ENCODE data around the gene C1QTNF4. TPM values are rescaled to one million over a fixed set of nuclear protein-coding genes. Genes with fewer than 3 reads are reported as not detected.
A peak's percentile ranks its signal among the peaks of the same experiment; 100 is the strongest.
"Not testable (repeated sequence)": the region's sequence is repeated elsewhere in the genome, so short reads cannot be mapped to it uniquely, and the experiment has no call there.

C1QTNF4 gene
- total and polyA plus RNA-seq, 8 donors, result 0.09 to 3.6 (median 0.50) TPM; not detected in 1

GRCh38 chr11:47564933-47565339 is 29.3 kb downstream of the C1QTNF4 start:
- DNase-seq (peak in 1 of 6 donors; percentile 20), FAIRE-seq (no peak), ATAC-seq (peak; percentile 23 to 40 (median 30))
- no peak for TF ChIP-seq CTCF (IDR thresholded peaks at IDR 0.05)
- H3K27ac ChIP-seq, result peak overlapping the region; percentile 44 to 62 (median 52)
- peak overlapping the region; percentile 79 to 96 (median 90) for H3K4me3 ChIP-seq
- intact Hi-C loops (cut with DNase I), result no loop called here
- 8 to 12% methylated on average over 10 to 11 of the region's 11 CpGs for WGBS, 2 donors
- H3K4me1 ChIP-seq, result peaks cover 0 to 9% (median 5%) of the 10 kb centered on the region in 3 donors
- no peaks in the 10 kb centered on the region for H3K9me3 ChIP-seq
- H3K36me3 ChIP-seq, result peaks cover 0 to 4% (median 0%) of the 10 kb centered on the region in 3 donors
- no peaks in the 10 kb centered on the region for H3K27me3 ChIP-seq

GRCh38 chr11:47564366-47564765 is 29.8 kb downstream of the C1QTNF4 start:
- H3K36me3 ChIP-seq; H3K27ac ChIP-seq; ATAC-seq; H3K4me1 ChIP-seq; FAIRE-seq; H3K27me3 ChIP-seq; H3K4me3 ChIP-seq; H3K9me3 ChIP-seq; DNase-seq; intact Hi-C loops (cut with DNase I): not testable (repeated sequence)
- WGBS, 2 donors, result 94 to 95% methylated on average over 10 of the region's 10 CpGs

DNA sequence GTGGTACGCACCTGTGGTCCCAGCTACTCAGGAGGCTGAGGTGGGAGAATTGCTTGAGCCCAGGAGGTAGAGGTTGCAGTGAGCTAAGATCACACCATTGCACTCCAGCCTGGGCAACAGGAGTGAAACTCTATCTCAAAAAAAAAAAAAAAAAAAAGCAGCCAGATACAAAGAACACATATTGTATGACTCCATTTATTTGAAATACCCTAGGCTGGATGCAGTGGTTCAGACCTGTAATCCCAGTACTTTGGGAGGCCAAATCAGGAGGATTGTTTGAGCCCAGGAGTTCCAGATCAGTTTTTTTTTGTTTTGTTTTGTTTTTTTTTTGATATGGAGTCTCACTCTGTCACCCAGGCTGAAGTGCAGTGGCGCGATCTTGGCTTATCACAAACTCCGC is 31.8 kb downstream of the C1QTNF4 start:
- not testable (repeated sequence) for H3K36me3 ChIP-seq

GRCh38 chr11:47560426-47560825 is 33.8 kb downstream of the C1QTNF4 start:
- H3K9me3 ChIP-seq, result no peaks in the 10 kb centered on the region
- no peak overlapping the region for H3K27ac ChIP-seq
- H3K4me3 ChIP-seq, result no peak overlapping the region
- H3K4me1 ChIP-seq, result no peaks in the 10 kb centered on the region
- no peak for TF ChIP-seq CTCF (IDR thresholded peaks at IDR 0.05)
- no peaks in the 10 kb centered on the region for H3K27me3 ChIP-seq
- no peaks in the 10 kb centered on the region for H3K36me3 ChIP-seq
- intact Hi-C loops (cut with DNase I), result no loop called here
- DNase-seq, result no peak
- ATAC-seq, result no peak
- no peak for FAIRE-seq
- WGBS, 2 donors, result 85 to 88% methylated on average over 2 of the region's 2 CpGs

More for the DNA sequence above, 31.8 kb downstream of the C1QTNF4 start:
- H3K27me3 ChIP-seq; H3K9me3 ChIP-seq; FAIRE-seq; H3K4me3 ChIP-seq; DNase-seq; H3K4me1 ChIP-seq; ATAC-seq; H3K27ac ChIP-seq; intact Hi-C loops (cut with DNase I): not testable (repeated sequence)
- WGBS, 2 donors, result 71 to 73% methylated on average over 4 of the region's 4 CpGs

DNA sequence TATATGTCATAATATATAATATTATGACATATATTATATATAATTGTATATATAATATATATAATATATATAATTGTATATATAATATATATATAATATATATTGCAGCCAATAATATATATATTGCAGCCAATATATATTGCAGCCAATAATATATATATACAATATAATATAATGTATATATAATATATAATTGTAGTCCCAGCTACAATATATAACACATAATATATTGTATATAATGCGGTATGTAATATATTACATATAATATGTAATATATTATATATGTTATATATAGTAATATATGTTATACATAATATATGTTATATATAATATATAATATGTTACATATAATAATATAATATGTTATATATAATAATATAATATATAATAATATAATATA is 35.5 kb downstream of the C1QTNF4 start:
- intact Hi-C loops (cut with DNase I), result no loop called here
- H3K9me3 ChIP-seq, result no peaks in the 10 kb centered on the region
- WGBS, 2 donors, result 95 to 98% methylated on average over 1 of the region's 1 CpG
- H3K27me3 ChIP-seq, result no peaks in the 10 kb centered on the region
- FAIRE-seq (peak; percentile 99), DNase-seq (no peak), ATAC-seq (no peak)
- no peak overlapping the region for H3K27ac ChIP-seq
- no peak overlapping the region for H3K4me3 ChIP-seq
- no peak for TF ChIP-seq CTCF (IDR thresholded peaks at IDR 0.05)
- peaks cover 0 to 1% (median 0%) of the 10 kb centered on the region in 3 donors for H3K4me1 ChIP-seq
- H3K36me3 ChIP-seq, result no peaks in the 10 kb centered on the region

GRCh38 chr11:47557004-47557403 is 37.2 kb downstream of the C1QTNF4 start:
- H3K4me1 ChIP-seq, result not testable (repeated sequence)

More at GRCh38 chr11:47557004-47557403, 37.2 kb downstream of the C1QTNF4 start:
- H3K36me3 ChIP-seq; DNase-seq; H3K27me3 ChIP-seq; ATAC-seq; H3K27ac ChIP-seq; intact Hi-C loops (cut with DNase I); FAIRE-seq; H3K9me3 ChIP-seq; H3K4me3 ChIP-seq: not testable (repeated sequence)
- WGBS, 2 donors, result 85 to 89% methylated on average over 12 of the region's 12 CpGs
